ENCODE data around the gene ABCC1. TPM values are rescaled to one million over a fixed set of nuclear protein-coding genes. Genes with fewer than 3 reads are reported as not detected.

ABCC1 gene
- total RNA-seq, 1 experiment from 2014 or later, result 56.4 TPM

DNA sequence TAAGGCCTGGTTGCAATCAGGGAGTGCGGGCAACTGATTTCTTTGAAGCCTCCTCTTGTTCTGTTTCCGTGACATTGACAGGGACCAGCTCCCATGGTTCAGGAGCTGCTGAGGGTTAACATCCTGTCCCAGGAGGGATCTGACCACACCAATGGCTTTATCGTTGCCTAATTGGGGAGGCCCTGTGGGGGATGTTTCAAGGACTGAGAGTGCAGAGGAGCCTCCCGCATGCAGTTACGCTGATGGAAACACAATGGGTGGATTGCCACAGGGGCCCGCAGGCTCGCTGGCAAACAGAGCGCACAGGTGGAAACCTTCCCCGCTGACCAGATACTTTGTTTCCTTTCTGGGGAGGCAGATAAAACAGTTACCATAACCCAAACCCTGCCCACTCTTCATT is 23.8 kb upstream of the ABCC1 start:
- H3K4me1 Mint-ChIP-seq, result peaks cover 5 to 9% of the 10 kb centered on the region in 2 experiments
- Histone ChIP-seq H4K5ac (ENCODE audit: insufficient read length, low read depth, low read length) (no peak overlapping the region), H3T11ph (ENCODE audit: low read length) (no peak overlapping the region), H3K14ac (ENCODE audit: insufficient read depth, low read length) (no peak overlapping the region), H3K27ac (ENCODE audit: insufficient read length, low read depth, low read length) (no peak overlapping the region), H2AK5ac (ENCODE audit: insufficient read length, low read length) (no peak overlapping the region), H3K4me1 (ENCODE audit: insufficient read depth, low read length) (no peaks in the 10 kb centered on the region), H3K18ac (ENCODE audit: insufficient read length, low read depth, low read length) (no peak overlapping the region), H2AFZ (ENCODE audit: low read length) (no peak overlapping the region), H3K27me3 (ENCODE audit: insufficient read depth, low read length) (no peaks in the 10 kb centered on the region), H2BK5ac (ENCODE audit: insufficient read length, low read length) (no peak overlapping the region), H3K4ac (ENCODE audit: low read depth, low read length) (no peak overlapping the region), H3K9me3 (ENCODE audit: control insufficient read depth, low read depth, low read length) (no peaks in the 10 kb centered on the region), H3K56ac (ENCODE audit: insufficient read length, low read depth, low read length) (no peak overlapping the region), H3K79me2 (ENCODE audit: insufficient read depth, low read length) (no peaks in the 10 kb centered on the region), H2BK120ac (ENCODE audit: low read depth, low read length, poor library complexity, severe bottlenecking) (no peak overlapping the region), H4K20me1 (ENCODE audit: control insufficient read depth, insufficient read depth, insufficient read length) (no peaks in the 10 kb centered on the region), H2BK15ac (ENCODE audit: low read depth, low read length) (no peak overlapping the region), H2BK20ac (ENCODE audit: low read depth, low read length, poor library complexity, severe bottlenecking) (no peak overlapping the region), H2BK12ac (ENCODE audit: insufficient read length, low read depth, low read length) (no peak overlapping the region), H4K91ac (ENCODE audit: insufficient read length, low read depth, low read length) (no peak overlapping the region), H3K4me2 (ENCODE audit: insufficient read depth, insufficient read length, low read length) (no peak overlapping the region), H3K79me1 (ENCODE audit: insufficient read depth, low read depth, low read length, poor library complexity, severe bottlenecking) (no peaks in the 10 kb centered on the region), H3K23ac (ENCODE audit: insufficient read length, low read depth, low read length) (no peak overlapping the region), H3K9ac (ENCODE audit: extremely low read depth, insufficient read length, low read length) (no peak overlapping the region), H3K23me2 (ENCODE audit: insufficient read length, low read depth, low read length, poor library complexity, severe bottlenecking) (no peaks in the 10 kb centered on the region), H4K8ac (replicated peaks; ENCODE audit: insufficient read length, low read depth, low read length) (no peak overlapping the region)
- no peaks in the 10 kb centered on the region for H3K36me3 Mint-ChIP-seq (ENCODE audit: insufficient read depth in 1 of 3, low read depth in 3 of 3)
- peak overlapping the region in 1 of 3 experiments; percentile 46; a peak in 1 of 7 replicates for H3K27ac Mint-ChIP-seq
- TF ChIP-seq, protein P1, sequence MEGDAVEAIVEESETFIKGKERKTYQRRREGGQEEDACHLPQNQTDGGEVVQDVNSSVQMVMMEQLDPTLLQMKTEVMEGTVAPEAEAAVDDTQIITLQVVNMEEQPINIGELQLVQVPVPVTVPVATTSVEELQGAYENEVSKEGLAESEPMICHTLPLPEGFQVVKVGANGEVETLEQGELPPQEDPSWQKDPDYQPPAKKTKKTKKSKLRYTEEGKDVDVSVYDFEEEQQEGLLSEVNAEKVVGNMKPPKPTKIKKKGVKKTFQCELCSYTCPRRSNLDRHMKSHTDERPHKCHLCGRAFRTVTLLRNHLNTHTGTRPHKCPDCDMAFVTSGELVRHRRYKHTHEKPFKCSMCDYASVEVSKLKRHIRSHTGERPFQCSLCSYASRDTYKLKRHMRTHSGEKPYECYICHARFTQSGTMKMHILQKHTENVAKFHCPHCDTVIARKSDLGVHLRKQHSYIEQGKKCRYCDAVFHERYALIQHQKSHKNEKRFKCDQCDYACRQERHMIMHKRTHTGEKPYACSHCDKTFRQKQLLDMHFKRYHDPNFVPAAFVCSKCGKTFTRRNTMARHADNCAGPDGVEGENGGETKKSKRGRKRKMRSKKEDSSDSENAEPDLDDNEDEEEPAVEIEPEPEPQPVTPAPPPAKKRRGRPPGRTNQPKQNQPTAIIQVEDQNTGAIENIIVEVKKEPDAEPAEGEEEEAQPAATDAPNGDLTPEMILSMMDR (conservative IDR thresholded peaks at IDR 0.05), result no peak
- H3K9me3 Mint-ChIP-seq, result no peaks in the 10 kb centered on the region
- WGBS (ENCODE audit: extremely low coverage, insufficient read length, low lambda C conversion rate), result no CpG with 5 or more reads among the region's 9 CpGs
- no peak for DNase-seq
- H3K27me3 Mint-ChIP-seq (ENCODE audit: low read depth), result no peaks in the 10 kb centered on the region
- H3K4me3 Mint-ChIP-seq, result no peak overlapping the region
